Retina (tissue), 1 donor: ENCODE results near the gene SIGLEC10.
"Not testable (repeated sequence)": the region's sequence is repeated elsewhere in the genome, so short reads cannot be mapped to it uniquely, and the experiment has no call there.

Experiments
- DNase-seq: peaks from one replicate; pipeline ENCODE4 v3.0.0-alpha.2; 2016

SIGLEC10 gene

GRCh38 chr19:51434456-51434855 lies 17.0 kb upstream of the SIGLEC10 start:
- DNase-seq = no peak

DNA sequence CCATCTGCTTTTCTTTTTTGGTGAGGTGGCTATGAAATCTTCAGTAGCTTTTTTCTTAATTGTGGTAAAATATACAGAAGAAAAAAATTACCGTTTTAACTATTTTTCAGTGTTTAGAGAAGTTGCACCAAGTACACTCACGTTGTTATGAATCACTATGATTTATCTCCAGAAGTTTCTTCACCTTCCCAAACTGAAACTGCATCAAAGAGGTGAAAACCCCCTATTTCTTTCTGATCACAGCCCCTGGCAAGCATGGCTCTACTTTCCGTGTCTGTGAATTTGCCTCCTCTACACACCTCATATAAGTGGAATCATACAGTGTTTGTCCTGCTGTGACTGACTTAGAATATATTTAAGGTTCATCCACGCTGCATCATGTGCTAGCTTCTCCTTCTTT lies 15.6 kb upstream of the SIGLEC10 start:
- no peak for DNase-seq

DNA sequence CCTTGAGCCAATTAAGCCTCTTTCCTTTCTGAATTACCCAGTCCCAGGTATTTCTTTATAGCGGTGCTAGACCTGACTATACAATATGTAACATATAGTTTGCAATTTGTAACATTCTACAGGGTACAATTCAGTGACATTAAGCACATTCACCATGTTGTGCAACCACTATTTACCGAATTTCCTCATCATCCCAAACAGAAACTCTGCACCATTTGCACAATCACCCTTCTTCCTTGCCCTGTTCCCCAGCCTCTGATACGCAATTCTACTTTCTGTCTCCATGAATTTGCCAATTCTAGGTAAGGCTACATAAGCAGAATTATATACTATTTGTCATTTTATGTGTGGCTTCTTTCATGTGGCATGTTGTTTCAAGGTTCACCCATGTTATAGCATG lies 13.7 kb upstream of the SIGLEC10 start:
- DNase-seq = no peak

- no peak for DNase-seq
Observed at GRCh38 chr19:51430221-51430620, 12.8 kb upstream of the SIGLEC10 start.

- no peak for DNase-seq
Observed at GRCh38 chr19:51427201-51427600, 9.8 kb upstream of the SIGLEC10 start.

- peak; percentile 85 for DNase-seq
Observed at GRCh38 chr19:51422053-51422448, 4.6 kb upstream of the SIGLEC10 start.

DNA sequence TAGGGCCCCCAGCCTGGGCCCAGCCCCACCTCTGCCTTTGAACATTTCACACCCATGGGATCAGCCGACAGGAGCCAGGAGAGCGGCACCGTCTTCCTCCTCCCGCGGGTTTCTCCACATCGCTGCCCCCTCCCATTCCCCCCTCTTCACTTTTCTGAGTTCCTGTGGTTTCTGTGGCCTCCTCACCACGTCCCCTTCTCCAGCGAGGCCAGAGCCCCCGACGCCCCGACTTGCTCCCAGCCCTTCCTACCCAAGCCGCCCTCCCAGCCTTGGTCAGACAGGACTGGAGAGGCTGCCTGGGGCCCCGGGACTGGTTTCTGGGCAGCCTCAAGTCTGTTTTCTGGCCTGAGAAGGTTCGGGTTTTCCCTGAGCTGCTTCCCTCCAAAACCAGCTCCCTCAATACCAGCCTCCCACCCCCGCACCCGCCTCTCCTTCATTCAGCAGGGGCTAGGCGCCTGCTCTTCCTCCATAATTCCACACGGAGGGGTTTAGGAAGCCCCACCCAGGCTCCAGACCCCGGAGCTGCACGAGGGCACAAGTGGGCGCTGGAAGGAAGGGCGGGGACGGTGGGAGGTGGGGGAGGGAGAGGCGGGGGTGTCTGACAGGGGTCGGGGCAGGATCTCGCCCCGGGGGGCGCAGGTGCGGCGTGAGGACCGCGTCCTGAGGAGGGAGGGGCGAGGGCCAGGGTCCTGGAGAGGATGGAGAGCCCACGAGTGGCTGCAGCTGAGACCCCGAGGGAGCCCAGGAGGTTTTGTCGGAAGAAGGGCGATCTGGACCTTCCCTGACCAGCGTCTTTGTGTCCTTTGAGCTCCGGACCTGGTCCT lies 4.0 kb upstream of the SIGLEC10 start:
- no peak for DNase-seq

GRCh38 chr19:51420511-51420910 lies 3.1 kb upstream of the SIGLEC10 start:
- not testable (repeated sequence) for DNase-seq

DNA sequence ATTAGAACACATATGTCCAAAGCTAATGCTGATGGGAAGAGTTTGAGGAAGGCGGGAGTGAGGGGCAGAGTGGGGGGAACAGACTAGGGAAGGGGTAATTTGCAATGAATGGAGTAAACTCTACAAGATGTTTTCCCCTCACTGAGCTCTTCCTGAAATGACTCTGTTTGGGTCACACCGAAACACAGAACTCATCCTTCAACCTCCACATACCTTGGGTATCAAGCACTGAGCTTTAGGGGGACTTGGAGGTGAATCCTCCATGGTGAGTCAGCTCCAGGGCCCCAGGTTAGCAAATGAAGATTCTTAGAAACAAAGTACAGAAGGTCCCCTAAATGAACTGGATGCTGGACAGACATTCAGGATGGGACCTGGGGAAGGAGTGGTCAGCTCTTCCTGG lies 1.3 kb upstream of the SIGLEC10 start:
- DNase-seq = no peak

- no peak for DNase-seq
Observed at GRCh38 chr19:51417810-51418157, 342 bp upstream of the SIGLEC10 start.

GRCh38 chr19:51416422-51416821 lies 1.0 kb downstream of the SIGLEC10 start:
- not testable (repeated sequence) for DNase-seq

- no peak for DNase-seq
Observed at GRCh38 chr19:51415187-51415586, 2.3 kb downstream of the SIGLEC10 start.

DNA sequence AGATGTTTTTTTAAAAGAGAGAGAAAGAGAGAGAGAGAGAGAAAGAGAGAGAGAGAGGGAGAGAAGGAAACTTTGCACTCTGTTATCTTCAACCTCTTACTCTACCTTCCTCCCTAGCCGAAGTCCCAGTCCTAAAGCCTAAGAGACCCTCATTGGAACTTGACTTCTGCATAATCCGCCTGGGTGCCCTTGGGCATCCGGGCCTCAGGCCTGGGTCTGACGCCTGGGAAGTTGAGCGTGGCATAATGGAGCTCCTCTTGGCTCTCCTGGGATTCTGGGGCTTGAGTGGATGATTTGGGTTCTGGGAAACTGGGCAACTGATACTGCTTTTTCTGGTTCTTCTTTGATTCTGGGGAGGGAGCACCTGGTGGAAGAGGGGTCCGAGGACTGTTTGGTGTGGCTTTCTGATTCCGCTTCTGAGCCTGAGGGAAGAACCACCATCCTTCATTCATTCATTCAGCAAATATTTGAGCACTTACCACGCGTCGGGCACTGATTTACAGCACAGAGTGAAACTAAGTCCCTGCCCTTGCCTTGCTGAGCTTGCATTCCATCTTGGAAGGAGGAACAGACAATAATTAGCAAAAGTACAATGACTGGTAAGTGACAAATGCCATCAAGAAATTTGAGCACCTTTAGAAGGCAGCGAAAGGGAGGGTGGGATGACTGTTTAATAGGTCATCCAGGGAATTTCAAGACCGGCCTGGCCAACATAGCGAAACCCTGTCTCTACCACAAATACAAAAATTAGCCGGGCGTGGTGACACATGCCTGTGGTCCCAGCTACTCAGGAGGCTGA lies 6.3 kb downstream of the SIGLEC10 start:
- DNase-seq = no peak

- peak; percentile 44 for DNase-seq
Observed at GRCh38 chr19:51407511-51408131, 9.8 kb downstream of the SIGLEC10 start.

GRCh38 chr19:51402117-51402516 lies 15.3 kb downstream of the SIGLEC10 start:
- DNase-seq = no peak

- not testable (repeated sequence) for DNase-seq
Observed at GRCh38 chr19:51399936-51400335, 17.5 kb downstream of the SIGLEC10 start.

DNA sequence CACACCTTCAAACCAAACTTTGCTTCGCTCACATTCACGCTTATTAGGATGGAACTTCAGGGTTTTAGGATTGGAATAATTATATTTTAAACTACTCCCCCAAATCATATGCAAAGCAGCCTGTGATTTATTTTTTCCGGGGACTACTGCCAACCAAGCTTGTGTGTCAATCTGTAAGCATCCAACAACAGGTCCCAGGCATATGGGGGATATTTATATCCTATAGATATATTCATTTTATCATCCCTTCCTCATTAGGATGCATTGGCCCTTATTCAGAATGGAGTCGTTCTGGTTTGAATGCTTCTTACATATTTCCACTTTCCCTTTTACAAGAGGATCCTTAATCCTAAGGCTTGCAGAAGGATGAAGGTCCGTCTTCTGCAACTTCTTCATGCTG lies 18.2 kb downstream of the SIGLEC10 start:
- DNase-seq = no peak

DNA sequence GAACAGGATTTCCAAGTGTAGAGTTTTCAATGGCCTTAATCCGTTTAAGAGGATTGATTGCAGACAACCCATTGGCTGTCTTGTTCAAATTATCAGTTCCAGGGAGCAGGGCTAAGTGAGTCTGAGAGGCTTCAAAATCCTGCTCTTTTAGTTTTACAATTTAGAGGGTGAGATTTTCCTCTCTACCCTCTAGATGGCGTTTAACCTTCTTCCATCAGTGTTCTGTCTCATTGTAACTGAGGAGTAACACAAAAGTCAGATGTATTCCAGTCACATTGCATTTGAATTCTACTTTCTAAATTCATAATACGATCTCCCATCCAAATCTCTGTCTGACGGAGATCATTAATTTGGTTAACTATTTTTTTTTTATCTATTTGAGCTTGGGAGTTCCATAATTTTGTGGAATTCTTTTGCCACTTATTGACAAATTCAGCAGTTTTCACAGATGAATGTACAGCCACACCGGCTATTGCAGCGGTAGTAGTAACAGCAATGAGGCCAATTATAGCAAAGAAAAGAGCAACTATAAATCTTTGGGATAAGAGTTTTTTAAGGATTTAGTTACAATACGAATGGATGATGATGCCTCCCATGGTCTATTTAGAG lies 19.2 kb downstream of the SIGLEC10 start:
- DNase-seq = no peak

GRCh38 chr19:51397453-51397852 lies 20.0 kb downstream of the SIGLEC10 start:
- not testable (repeated sequence) for DNase-seq

GRCh38 chr19:51396175-51396574 lies 21.3 kb downstream of the SIGLEC10 start:
- no peak for DNase-seq

DNA sequence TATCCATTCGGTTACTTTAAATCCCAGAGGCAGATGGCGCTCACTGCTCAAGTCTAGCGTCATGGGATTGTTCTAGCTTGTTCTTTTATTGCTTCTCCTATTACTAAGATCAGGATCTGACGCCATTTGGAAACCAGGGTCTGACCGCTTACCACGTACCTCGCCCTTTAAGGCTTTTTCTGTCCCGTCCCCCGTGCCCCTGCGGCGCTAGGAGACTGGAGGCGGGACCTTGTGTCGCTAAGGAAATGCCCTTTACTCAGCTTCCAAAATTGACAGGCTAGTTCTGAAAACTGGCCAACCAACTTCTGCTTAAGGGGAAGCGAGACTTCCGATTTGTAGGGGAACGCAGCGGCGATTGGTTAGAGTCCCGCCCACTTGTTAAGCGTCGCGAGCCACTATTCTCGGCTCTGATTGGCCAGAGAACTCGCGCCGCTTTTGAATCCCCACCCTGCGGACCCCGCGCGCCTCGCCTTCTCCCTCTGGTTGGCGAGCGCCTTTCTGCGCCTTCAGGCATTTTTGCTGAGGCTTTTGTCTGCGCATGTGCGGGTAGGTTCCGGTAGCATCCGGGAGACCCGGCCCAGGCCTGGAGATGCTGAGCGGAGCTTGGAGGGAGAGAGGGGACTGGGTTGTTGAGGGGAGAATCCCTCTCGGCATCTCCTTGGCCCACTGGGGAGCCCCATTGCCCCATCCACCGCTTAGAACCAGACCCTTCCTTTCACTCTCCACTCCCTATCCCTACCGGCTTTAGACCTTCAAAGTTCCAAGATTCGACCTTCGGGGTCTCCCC lies 23.2 kb downstream of the SIGLEC10 start:
- DNase-seq = peak; percentile 96

DNA sequence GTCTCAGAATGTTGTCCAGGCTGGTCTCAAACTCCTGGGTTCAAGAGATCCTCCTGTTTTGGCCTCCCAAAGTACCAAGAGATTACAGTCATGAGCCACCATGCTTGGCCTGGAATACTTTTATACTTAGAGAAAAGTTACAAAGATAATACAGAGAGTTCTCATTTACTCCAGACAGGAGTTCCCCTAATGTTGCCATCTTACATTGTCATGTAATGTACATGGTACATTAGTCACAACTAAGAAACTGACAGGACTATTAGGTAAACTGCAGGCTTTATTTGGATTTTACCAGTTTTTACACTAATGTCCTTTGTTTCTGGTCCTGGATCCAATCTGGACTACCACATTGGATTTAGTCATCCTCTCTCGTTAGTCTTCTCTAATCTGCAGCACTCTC lies 24.7 kb downstream of the SIGLEC10 start:
- DNase-seq = no peak
